AG09309 (cell line): Measurements from ENCODE around the gene KCNV2.

Experiments used
- DNase-seq: peaks from one replicate; pipeline ENCODE4 v3.0.0-alpha.2; 2010; ENCODE audit warnings: low read depth
- H3K4me3 ChIP-seq: 2 replicates; pipeline ENCODE4 v1.5.1; 2011; ENCODE audit warnings: mild to moderate bottlenecking, low read depth, low read length, moderate library complexity; ENCODE audit not compliant: control insufficient read depth
- TF ChIP-seq, protein P1 (sequence below): IDR thresholded peaks from 2 replicates; pipeline ENCODE4 v1.5.1; 2011; ENCODE audit warnings: mild to moderate bottlenecking, low read depth, low read length, inconsistent platforms; ENCODE audit not compliant: insufficient read depth, control insufficient read depth; ENCODE audit errors: missing control alignments

The KCNV2 gene

DNA sequence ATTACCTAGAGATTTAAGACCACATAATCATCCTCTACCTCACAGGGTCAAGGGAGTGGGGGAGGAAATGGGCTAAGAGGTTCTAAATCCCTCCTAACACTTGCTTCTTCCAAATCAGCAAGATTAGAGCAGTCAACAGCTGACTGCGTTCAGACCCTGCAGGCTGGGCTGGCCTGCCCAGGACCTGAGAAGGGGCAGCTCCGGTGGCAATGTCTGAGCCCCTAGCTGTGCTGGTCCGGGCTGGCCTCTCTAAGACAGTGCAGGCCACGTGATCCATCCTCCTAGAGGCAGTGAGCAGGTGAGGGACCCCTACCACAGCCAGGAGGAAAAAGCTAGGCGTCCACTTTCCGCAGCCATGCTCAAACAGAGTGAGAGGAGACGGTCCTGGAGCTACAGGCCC, at the start of gene KCNV2:
KCNV2 (plus strand) TSS at position 126 of the 400 bp plus-strand sequence; CDS start at position 356, 230 bp downstream.
- no peak for DNase-seq
- TF ChIP-seq, protein P1, sequence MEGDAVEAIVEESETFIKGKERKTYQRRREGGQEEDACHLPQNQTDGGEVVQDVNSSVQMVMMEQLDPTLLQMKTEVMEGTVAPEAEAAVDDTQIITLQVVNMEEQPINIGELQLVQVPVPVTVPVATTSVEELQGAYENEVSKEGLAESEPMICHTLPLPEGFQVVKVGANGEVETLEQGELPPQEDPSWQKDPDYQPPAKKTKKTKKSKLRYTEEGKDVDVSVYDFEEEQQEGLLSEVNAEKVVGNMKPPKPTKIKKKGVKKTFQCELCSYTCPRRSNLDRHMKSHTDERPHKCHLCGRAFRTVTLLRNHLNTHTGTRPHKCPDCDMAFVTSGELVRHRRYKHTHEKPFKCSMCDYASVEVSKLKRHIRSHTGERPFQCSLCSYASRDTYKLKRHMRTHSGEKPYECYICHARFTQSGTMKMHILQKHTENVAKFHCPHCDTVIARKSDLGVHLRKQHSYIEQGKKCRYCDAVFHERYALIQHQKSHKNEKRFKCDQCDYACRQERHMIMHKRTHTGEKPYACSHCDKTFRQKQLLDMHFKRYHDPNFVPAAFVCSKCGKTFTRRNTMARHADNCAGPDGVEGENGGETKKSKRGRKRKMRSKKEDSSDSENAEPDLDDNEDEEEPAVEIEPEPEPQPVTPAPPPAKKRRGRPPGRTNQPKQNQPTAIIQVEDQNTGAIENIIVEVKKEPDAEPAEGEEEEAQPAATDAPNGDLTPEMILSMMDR: no peak
- no peak within 1 kb of the TSS for H3K4me3 ChIP-seq

DNA sequence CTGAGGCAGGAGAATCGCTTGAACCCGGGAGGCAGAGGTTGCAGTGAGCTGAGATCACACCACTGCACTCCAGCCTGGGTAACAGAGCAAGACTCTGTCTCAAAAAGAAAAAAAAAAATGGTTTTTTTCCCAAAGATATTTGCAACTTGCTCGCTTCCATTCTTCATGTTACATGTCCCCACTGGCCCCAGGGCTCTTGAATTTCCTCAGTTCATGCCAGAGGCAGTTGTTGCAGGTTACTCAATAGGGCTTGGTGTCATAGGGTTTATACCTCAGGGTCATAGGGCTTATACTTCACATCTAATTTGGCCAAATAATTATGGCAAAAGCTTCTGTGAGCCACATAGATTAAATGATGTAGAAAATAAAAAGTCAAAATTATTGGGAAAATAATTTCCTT, 44.1 kb upstream of the KCNV2 start:
- no peak overlapping the region for H3K4me3 ChIP-seq
- TF ChIP-seq, protein P1: no peak
- DNase-seq: no peak

DNA sequence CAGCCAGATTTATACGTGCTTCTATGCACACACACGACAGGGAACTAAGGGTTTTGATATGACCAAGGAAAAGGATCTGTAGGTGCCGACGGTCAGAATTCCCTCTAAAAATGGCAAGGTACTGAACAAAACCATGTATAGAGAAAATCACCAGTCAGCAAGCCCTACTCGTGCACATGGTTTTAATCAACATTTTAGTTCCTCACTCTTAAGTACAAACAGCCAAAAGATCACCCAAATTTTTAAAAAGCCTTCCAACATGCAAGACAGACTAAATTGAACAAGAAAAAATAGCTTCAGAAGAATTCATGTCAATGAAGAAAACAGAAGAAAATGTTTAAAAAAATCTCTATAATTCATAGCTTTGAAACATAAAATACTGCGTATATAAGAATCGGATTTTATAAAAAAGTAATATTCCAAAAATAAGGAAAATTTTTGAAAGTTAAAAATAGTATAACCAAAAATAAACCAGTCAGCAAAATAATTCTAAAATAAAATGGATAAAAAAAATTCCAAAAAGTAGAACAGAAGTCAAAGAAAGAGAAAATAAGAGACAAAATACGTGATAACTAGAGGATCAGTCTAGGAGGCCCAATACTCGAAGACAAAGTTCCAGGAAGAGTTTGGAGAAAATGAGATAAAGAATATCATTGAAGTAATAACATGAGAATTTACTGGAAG, 43.0 kb upstream of the KCNV2 start:
- H3K4me3 ChIP-seq: no peak overlapping the region
- TF ChIP-seq, protein P1: no peak
- DNase-seq: no peak

DNA sequence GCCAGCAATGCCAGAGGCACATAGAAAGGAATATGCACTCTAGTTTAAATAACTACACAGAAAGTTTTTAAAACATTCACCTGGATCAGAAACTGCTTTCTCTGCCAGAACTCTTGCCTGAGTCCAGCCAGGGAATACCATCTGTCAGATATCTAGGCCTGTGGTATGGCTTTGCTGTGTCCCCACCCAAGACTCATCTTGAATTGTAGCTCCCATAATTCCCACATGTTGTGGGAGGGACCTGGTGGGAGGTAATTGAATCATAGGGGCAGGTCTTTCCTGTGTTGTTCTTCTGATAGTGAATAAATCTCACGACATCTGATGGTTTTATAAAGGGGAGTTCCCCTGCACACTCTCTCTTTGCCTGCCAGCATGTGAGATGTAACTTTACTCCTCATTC, 41.5 kb upstream of the KCNV2 start:
- TF ChIP-seq, protein P1: no peak
- H3K4me3 ChIP-seq: no peak overlapping the region
- DNase-seq: no peak

DNA sequence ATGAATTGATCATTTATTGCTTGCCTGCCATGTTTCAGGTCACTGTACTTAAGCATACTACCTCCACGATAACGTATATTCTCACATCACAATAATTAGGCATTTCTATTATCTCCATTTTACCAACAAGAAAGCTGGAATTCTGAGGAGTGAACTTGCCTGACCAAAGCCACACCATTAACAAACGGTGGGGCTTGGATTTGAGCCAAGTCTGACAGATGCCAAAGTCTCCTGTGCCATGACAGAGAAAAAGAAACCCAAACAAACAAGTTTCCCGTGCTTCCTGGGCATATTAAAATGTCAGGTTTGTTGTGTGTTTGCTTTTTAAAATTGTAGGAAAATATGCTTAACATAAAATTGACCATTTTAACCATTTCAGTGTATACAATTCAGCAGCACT, 40.8 kb upstream of the KCNV2 start:
- DNase-seq: no peak
- H3K4me3 ChIP-seq: no peak overlapping the region
- TF ChIP-seq, protein P1: no peak

DNA sequence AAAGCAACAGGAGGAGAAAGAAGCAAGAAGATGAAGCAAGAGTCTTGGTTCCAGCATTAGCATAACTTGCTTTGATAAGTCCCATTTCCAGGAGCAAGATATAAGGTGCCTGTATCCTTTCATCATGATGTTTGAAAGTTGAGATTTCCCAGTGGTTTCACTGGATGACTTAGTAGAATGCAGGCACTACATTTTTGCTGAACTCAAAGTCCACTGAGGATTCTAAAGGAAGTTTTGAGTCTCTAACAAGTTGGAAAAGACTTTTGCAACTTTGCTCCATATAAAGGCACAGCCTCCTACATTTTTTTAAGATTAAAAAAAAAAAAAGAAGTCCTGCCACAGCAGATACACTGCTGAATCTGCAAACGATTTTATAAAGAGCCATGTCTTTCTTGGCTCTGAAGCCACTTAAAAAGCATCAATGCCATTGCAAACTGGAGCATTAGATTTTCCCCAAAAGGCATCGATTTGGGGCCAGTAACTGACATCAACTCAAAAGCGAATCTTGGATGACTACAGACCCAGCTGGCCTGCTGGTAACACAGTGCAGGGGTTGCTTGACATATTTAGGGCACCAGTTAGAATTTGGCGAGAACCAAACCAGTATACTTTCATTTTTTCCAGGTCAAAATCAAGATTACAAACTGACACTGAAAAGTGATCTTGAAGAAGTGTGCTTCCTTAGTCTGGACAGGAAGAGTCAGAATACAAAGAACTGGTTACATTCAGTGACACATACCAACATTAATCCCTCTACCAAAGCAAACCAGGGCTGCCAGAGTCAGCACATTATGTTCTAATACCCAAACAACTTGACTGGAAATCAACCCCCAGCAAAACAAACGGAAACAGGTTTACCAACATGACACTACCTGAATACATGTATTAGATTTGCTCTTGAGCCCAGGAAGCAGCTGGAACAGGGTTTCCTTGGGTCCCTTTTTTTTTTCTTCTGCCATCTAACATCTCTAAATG, 39.1 kb upstream of the KCNV2 start:
- TF ChIP-seq, protein P1: no peak
- DNase-seq: no peak
- H3K4me3 ChIP-seq: no peak overlapping the region
